ENCODE data around the gene ALDH3A2. TPM values are rescaled to one million over a fixed set of nuclear protein-coding genes. Genes with fewer than 3 reads are reported as not detected.

Gene ALDH3A2
- total RNA-seq, 1 donor from 2014 or later, result 62.9 TPM

Other genes with a start within 250 kb of the ALDH3A2 start
- gene RNF112, start 237.5 kb upstream of the ALDH3A2 start, total RNA-seq, result 0.07 TPM in 2 replicates
- 9.8 and 11.6 TPM in 2 replicates for gene SLC47A1, start 114.9 kb upstream of the ALDH3A2 start, total RNA-seq
- not detected in 2 replicates for gene SLC47A2, start 67.8 kb downstream of the ALDH3A2 start, total RNA-seq
- 1.5 and 1.8 TPM in 2 replicates for gene ALDH3A1, start 99.5 kb downstream of the ALDH3A2 start, total RNA-seq
- gene ULK2, start 219.2 kb downstream of the ALDH3A2 start, total RNA-seq, result 12.8 and 23.1 TPM in 2 replicates